ENCODE results near the gene CD300A.

CD300A gene

DNA sequence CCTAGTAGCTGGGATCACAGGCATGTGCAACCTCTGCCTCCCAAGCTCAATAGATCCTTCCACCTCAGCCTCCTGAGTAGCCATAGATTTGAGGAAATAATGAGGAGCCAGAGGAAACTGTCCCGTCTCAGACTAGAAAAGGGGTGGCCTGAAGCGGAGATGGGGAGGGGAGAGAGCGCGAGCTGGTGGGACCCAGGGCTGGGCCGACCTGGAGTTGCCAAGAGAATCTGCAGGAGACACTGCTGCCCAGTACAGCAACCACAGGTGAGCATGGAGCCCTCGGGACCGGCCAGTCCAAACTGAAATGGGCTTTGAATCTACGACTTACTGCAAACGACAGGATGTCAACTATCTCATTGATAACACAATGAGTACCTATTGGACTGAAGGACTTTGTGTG, 24.3 kb downstream of the CD300A start:
- H3K36me3 ChIP-seq (ENCODE audit: low read depth) = no peaks in the 10 kb centered on the region
- TF ChIP-seq, protein P1, sequence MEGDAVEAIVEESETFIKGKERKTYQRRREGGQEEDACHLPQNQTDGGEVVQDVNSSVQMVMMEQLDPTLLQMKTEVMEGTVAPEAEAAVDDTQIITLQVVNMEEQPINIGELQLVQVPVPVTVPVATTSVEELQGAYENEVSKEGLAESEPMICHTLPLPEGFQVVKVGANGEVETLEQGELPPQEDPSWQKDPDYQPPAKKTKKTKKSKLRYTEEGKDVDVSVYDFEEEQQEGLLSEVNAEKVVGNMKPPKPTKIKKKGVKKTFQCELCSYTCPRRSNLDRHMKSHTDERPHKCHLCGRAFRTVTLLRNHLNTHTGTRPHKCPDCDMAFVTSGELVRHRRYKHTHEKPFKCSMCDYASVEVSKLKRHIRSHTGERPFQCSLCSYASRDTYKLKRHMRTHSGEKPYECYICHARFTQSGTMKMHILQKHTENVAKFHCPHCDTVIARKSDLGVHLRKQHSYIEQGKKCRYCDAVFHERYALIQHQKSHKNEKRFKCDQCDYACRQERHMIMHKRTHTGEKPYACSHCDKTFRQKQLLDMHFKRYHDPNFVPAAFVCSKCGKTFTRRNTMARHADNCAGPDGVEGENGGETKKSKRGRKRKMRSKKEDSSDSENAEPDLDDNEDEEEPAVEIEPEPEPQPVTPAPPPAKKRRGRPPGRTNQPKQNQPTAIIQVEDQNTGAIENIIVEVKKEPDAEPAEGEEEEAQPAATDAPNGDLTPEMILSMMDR (IDR thresholded peaks at IDR 0.05; ENCODE audit: poor library complexity, severe bottlenecking) = no peak
- ATAC-seq (ENCODE audit: low read depth) = no peak

DNA sequence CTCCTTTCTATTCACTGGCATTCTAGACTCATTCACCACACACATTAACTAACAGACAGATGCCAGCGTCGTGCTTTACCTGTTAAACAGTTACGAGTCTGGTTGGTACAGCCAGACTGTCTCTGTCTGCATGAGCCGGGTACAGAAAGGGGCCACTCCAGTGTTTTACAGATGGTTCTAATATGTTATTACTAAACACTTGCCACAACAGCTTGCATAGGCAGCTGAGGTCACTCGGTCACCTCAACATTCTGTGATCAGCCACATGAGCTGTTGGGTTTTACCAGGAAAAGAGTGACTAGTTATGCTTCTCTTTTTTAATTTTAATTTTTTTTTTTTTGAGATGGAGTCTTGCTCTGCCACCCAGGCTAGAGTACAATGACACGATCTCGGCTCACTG, 25.2 kb downstream of the CD300A start:
- DNase-seq (ENCODE audit: low spot score) (no peak), ATAC-seq (ENCODE audit: low read depth) (no peak)
- TF ChIP-seq, protein P1 (IDR thresholded peaks at IDR 0.05; ENCODE audit: poor library complexity, severe bottlenecking) = no peak
- H3K36me3 ChIP-seq (ENCODE audit: low read depth) = no peaks in the 10 kb centered on the region
- no peaks in the 10 kb centered on the region for H3K9me3 ChIP-seq (ENCODE audit: severe bottlenecking)
- H3K27ac ChIP-seq (ENCODE audit: poor library complexity, severe bottlenecking) = no peak overlapping the region
- no peak overlapping the region for H3K4me3 ChIP-seq (ENCODE audit: severe bottlenecking)
- H3K27me3 ChIP-seq (ENCODE audit: insufficient read depth, poor library complexity, severe bottlenecking) = peaks cover 3% of the 10 kb centered on the region
- no peaks in the 10 kb centered on the region for H3K4me1 ChIP-seq (ENCODE audit: insufficient read depth, poor library complexity, severe bottlenecking)

More for the DNA sequence above, 24.3 kb downstream of the CD300A start:
- no peak overlapping the region for H3K4me3 ChIP-seq (ENCODE audit: severe bottlenecking)
- no peak for DNase-seq (ENCODE audit: low spot score)
- no peak overlapping the region for H3K27ac ChIP-seq (ENCODE audit: poor library complexity, severe bottlenecking)
- H3K4me1 ChIP-seq (ENCODE audit: insufficient read depth, poor library complexity, severe bottlenecking) = no peaks in the 10 kb centered on the region
- H3K27me3 ChIP-seq (ENCODE audit: insufficient read depth, poor library complexity, severe bottlenecking) = peaks cover 3% of the 10 kb centered on the region
- H3K9me3 ChIP-seq (ENCODE audit: severe bottlenecking) = no peaks in the 10 kb centered on the region

DNA sequence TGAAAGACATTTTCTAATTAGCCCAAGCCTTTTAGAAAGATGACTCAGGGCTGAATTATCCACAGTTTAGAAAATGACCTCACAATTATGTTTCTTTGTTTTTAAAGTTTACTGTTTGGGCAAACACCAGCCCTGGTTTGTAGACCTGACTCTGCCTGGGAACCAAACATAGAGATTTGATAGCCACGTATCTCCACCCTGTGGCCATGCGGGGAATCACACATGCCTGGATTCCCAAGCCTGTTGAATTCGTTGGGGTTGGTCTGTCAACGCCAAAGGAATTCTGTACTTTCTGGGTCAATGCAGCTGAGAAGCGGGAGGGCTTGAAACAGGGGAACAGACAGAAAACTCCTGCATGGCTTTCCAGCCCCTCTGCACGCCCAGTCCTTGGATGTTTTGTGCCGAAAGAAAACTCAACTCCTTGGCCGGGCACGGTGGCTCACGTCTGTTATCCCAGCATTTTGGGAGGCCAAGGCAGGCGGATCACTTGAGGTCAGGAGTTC, 26.9 kb downstream of the CD300A start:
- peak; percentile 83 for ATAC-seq (ENCODE audit: low read depth)
- no peaks in the 10 kb centered on the region for H3K36me3 ChIP-seq (ENCODE audit: low read depth)
- peaks cover 3% of the 10 kb centered on the region for H3K27me3 ChIP-seq (ENCODE audit: insufficient read depth, poor library complexity, severe bottlenecking)
- no peaks in the 10 kb centered on the region for H3K9me3 ChIP-seq (ENCODE audit: severe bottlenecking)
- TF ChIP-seq, protein P1 (IDR thresholded peaks at IDR 0.05; ENCODE audit: poor library complexity, severe bottlenecking) = peak; percentile 86
- no peak overlapping the region for H3K4me3 ChIP-seq (ENCODE audit: severe bottlenecking)
- DNase-seq (ENCODE audit: low spot score) = no peak
- H3K4me1 ChIP-seq (ENCODE audit: insufficient read depth, poor library complexity, severe bottlenecking) = no peaks in the 10 kb centered on the region
- no peak overlapping the region for H3K27ac ChIP-seq (ENCODE audit: poor library complexity, severe bottlenecking)

DNA sequence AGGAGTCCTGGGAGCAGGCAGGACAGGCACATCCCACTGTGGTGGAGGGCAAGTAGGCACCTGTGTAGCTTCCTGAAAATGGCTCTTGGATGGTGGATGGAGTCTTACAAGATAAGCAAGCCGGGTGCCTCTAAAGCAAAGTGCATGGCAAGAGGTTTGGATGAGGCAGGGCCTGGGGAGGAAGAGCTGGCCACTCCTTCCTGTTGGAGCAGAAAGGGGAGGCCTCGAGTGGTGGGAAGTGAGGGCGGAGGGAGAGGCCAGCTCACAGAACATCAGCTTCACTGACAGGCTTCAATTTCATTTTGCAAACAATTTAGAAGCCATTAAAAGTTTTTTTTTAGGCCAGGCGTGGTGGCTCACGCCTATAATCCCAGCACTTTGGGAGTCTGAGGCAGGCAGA, 31.0 kb downstream of the CD300A start:
- no peak overlapping the region for H3K27ac ChIP-seq (ENCODE audit: poor library complexity, severe bottlenecking)
- no peak overlapping the region for H3K4me3 ChIP-seq (ENCODE audit: severe bottlenecking)
- no peaks in the 10 kb centered on the region for H3K27me3 ChIP-seq (ENCODE audit: insufficient read depth, poor library complexity, severe bottlenecking)
- H3K4me1 ChIP-seq (ENCODE audit: insufficient read depth, poor library complexity, severe bottlenecking) = no peaks in the 10 kb centered on the region
- H3K9me3 ChIP-seq (ENCODE audit: severe bottlenecking) = no peaks in the 10 kb centered on the region
- ATAC-seq (ENCODE audit: low read depth) (no peak), DNase-seq (ENCODE audit: low spot score) (no peak)
- no peaks in the 10 kb centered on the region for H3K36me3 ChIP-seq (ENCODE audit: low read depth)
- TF ChIP-seq, protein P1 (IDR thresholded peaks at IDR 0.05; ENCODE audit: poor library complexity, severe bottlenecking) = no peak

DNA sequence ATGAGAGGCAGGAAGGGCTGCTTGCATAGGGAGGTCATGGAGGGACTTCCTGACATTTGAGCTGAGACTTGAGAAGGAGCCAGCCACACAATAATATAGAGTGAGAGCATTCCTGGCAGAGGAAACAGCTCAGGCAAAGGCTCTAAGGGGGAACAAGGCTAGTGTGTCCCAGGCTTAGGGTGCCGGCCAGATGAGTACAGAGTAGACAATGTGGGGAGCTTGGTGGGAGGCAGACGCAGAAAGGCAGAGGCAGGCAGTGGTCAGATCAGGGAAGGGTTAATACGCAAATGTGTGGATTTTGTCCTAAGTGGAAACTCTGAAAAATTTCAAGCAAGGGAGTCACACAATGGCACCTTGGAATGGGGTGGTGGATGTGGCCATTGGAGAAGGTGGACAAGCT, 33.6 kb downstream of the CD300A start:
- DNase-seq (ENCODE audit: low spot score) = no peak
- TF ChIP-seq, protein P1 (IDR thresholded peaks at IDR 0.05; ENCODE audit: poor library complexity, severe bottlenecking) = no peak
- Histone ChIP-seq H3K4me3 (ENCODE audit: severe bottlenecking) (no peak overlapping the region), H3K4me1 (ENCODE audit: insufficient read depth, poor library complexity, severe bottlenecking) (no peaks in the 10 kb centered on the region), H3K9me3 (ENCODE audit: severe bottlenecking) (no peaks in the 10 kb centered on the region), H3K27me3 (ENCODE audit: insufficient read depth, poor library complexity, severe bottlenecking) (no peaks in the 10 kb centered on the region), H3K27ac (ENCODE audit: poor library complexity, severe bottlenecking) (no peak overlapping the region), H3K36me3 (ENCODE audit: low read depth) (no peaks in the 10 kb centered on the region)
- no peak for ATAC-seq (ENCODE audit: low read depth)

Data from RWPE2 (cell line).